ENCODE data around the gene FKBP2. TPM values are rescaled to one million over a fixed set of nuclear protein-coding genes. Genes with fewer than 3 reads are reported as not detected.

FKBP2 gene
- total and polyA plus RNA-seq, 2 of the 13 experiments (the other 11 are each of a cell fraction or from before 2014, with no cell fraction given): 30.1 to 53.3 TPM

DNA sequence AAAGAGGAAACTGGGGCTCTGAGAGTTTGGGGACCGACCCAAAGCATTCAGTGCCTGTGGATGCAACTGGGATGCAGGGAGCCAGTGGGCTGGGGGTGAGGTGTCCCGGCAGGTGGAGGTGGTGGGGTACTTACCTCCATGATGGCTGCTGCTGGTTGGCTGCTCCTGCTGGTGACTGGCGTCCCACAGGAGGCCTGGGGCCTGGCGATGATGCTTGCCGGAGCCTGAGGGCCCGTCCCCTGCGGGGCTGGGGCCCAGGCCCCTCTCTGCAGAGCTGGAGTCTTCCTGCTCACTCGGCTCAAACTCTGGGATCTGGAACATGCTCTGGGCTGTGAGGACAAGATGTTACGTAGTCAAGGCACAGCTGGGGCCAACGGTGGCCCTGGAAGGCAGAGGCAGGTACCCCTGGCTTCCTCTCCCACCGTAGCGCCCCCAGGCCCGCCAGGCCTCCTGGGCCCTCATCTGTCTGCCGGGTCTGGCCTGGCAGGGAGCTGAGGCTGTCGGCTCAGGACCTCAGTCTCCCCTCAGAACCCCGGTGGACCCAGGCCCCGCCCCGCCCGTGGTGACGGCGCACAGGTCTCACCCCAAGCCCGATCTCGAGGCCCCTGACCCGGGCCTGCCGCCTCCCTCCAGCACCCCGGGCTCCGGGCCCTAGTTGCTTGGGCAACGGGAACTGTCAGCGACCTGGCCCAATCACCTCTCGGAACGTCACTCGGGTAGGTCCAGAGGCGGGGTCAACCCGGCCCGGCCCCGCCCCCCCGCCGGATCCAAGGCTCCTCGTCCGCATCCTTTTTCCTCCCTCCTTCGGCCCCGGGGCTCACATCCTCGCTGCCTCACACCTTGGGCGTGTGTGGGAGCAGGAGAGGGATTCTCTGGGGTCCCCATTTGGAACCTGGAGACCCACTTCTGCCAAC, 43.4 kb downstream of the FKBP2 start, which contains the start of gene BAD (continued):
- TF ChIP-seq, protein P1, sequence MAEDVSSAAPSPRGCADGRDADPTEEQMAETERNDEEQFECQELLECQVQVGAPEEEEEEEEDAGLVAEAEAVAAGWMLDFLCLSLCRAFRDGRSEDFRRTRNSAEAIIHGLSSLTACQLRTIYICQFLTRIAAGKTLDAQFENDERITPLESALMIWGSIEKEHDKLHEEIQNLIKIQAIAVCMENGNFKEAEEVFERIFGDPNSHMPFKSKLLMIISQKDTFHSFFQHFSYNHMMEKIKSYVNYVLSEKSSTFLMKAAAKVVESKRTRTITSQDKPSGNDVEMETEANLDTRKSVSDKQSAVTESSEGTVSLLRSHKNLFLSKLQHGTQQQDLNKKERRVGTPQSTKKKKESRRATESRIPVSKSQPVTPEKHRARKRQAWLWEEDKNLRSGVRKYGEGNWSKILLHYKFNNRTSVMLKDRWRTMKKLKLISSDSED (CRISPR knock-in tag; IDR thresholded peaks at IDR 0.05): no peak
- TF ChIP-seq ZBTB7A (CRISPR knock-in tag; IDR thresholded peaks at IDR 0.05) (no peak), HIVEP1 (CRISPR knock-in tag; IDR thresholded peaks at IDR 0.05) (no peak; the same call in 1 of the 2 replicates), ZFP82 (CRISPR knock-in tag; IDR thresholded peaks at IDR 0.05; ENCODE audit: borderline replicate concordance) (peak; percentile 81; the same call in 1 of the 2 replicates), U2AF2 (IDR thresholded peaks at IDR 0.05; ENCODE audit: low read depth, low read length) (peak; percentile 97), MED8 (CRISPR knock-in tag; IDR thresholded peaks at IDR 0.05; ENCODE audit: insufficient replicate concordance) (no peak), HDAC2 (CRISPR knock-in tag; IDR thresholded peaks at IDR 0.05) (no peak; the same call in 1 of the 2 replicates), CHCHD3 (CRISPR knock-in tag; IDR thresholded peaks at IDR 0.05) (0 out of 2 replicates have a peak, but pooled peaks have one; percentile 32), PTBP1 (IDR thresholded peaks at IDR 0.05; ENCODE audit: low read depth, low read length, poor library complexity, severe bottlenecking) (no peak), YEATS2 (CRISPR knock-in tag; IDR thresholded peaks at IDR 0.05; ENCODE audit: borderline replicate concordance) (peak; percentile 16; the same call in 1 of the 2 replicates), NFE2L2 (IDR thresholded peaks at IDR 0.05; ENCODE audit: low read length) (no peak), ZNF33A (CRISPR knock-in tag; IDR thresholded peaks at IDR 0.05; ENCODE audit: borderline replicate concordance) (0 out of 2 replicates have a peak, but pooled peaks have one; percentile 57), KDM5B (CRISPR knock-in tag; IDR thresholded peaks at IDR 0.05; ENCODE audit: borderline replicate concordance) (no peak; the same call in 1 of the 2 replicates), ZFY (CRISPR knock-in tag; IDR thresholded peaks at IDR 0.05) (peak; percentile 84), JDP2 (CRISPR knock-in tag; IDR thresholded peaks at IDR 0.05; ENCODE audit: borderline replicate concordance) (no peak)
- TF ChIP-seq, protein P2, sequence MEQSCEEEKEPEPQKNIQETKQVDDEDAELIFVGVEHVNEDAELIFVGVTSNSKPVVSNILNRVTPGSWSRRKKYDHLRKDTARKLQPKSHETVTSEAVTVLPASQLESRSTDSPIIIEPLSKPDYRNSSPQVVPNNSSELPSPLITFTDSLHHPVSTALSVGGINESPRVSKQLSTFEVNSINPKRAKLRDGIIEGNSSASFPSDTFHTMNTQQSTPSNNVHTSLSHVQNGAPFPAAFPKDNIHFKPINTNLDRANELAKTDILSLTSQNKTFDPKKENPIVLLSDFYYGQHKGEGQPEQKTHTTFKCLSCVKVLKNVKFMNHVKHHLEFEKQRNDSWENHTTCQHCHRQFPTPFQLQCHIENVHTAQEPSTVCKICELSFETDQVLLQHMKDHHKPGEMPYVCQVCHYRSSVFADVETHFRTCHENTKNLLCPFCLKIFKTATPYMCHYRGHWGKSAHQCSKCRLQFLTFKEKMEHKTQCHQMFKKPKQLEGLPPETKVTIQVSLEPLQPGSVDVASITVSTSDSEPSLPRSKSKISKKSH (CRISPR knock-in tag; IDR thresholded peaks at IDR 0.05; ENCODE audit: borderline replicate concordance): no peak
- TF ChIP-seq, protein P3, sequence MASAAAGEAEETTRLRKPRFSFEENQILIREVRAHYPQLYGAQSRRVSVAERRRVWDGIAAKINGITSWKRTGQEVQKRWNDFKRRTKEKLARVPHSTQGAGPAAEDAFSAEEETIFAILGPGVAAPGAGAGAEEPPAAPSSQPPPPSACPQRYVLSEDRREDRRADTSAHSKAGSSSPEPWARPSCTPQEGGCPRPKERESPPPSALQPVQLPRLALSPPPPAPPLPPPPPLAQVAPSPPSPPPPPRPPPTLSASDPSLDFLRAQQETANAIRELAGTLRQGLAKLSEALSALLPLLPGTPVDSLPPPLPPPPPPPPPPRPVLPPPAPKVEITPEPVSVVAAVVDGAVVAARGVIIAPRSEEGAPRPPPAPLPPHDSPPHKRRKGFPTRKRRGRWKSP (CRISPR knock-in tag; IDR thresholded peaks at IDR 0.05): peak; percentile 41; the same call in 1 of the 2 replicates
- TF ChIP-seq, protein P4, sequence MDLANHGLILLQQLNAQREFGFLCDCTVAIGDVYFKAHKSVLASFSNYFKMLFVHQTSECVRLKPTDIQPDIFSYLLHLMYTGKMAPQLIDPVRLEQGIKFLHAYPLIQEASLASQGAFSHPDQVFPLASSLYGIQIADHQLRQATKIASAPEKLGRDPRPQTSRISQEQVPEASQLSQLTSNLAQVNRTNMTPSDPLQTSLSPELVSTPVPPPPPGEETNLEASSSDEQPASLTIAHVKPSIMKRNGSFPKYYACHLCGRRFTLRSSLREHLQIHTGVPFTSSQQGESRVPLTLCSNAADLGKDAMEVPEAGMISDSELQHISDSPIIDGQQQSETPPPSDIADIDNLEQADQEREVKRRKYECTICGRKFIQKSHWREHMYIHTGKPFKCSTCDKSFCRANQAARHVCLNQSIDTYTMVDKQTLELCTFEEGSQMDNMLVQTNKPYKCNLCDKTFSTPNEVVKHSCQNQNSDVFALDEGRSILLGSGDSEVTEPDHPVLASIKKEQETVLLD (CRISPR knock-in tag; IDR thresholded peaks at IDR 0.05; ENCODE audit: low read depth): no peak
- TF ChIP-seq, protein P5, sequence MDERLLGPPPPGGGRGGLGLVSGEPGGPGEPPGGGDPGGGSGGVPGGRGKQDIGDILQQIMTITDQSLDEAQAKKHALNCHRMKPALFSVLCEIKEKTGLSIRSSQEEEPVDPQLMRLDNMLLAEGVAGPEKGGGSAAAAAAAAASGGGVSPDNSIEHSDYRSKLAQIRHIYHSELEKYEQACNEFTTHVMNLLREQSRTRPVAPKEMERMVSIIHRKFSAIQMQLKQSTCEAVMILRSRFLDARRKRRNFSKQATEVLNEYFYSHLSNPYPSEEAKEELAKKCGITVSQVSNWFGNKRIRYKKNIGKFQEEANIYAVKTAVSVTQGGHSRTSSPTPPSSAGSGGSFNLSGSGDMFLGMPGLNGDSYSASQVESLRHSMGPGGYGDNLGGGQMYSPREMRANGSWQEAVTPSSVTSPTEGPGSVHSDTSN (CRISPR knock-in tag; IDR thresholded peaks at IDR 0.05): peak; percentile 85

Data from HepG2 (cell line).